H9 (cell line): ENCODE measurements around the gene LPAR6. TPM values are rescaled to one million over a fixed set of nuclear protein-coding genes. Genes with fewer than 3 reads are reported as not detected.

Experiments
- DNase-seq: peaks from one replicate; pipeline ENCODE4 v3.0.0-alpha.2; 2017
- H2AFZ ChIP-seq: one replicate; pipeline ENCODE4 v1.6.1; 2013; ENCODE audit warnings: mild to moderate bottlenecking, low read length, control low read depth, moderate library complexity
- H2AK5ac ChIP-seq: 2 replicates; pipeline ENCODE4 v1.6.1; 2013; ENCODE audit warnings: low read length, control low read depth, mixed read lengths; ENCODE audit not compliant: insufficient read length
- H2BK120ac ChIP-seq: one replicate; pipeline ENCODE4 v1.6.1; 2013; ENCODE audit warnings: low read depth, mild to moderate bottlenecking, low read length, control low read depth, inconsistent platforms; ENCODE audit not compliant: poor library complexity, severe bottlenecking
- H2BK12ac ChIP-seq: 2 replicates; pipeline ENCODE4 v1.6.1; 2013; ENCODE audit warnings: low read length, control low read depth, mixed read lengths, low read depth; ENCODE audit not compliant: insufficient read length
- H2BK15ac ChIP-seq: 2 replicates; pipeline ENCODE4 v1.6.1; 2013; ENCODE audit warnings: low read depth, low read length, control low read depth
- H2BK20ac ChIP-seq: one replicate; pipeline ENCODE4 v1.6.1; 2013; ENCODE audit warnings: low read depth, mild to moderate bottlenecking, low read length, control low read depth, inconsistent platforms; ENCODE audit not compliant: poor library complexity, severe bottlenecking
- H2BK5ac ChIP-seq: 2 replicates; pipeline ENCODE4 v1.6.1; 2013; ENCODE audit warnings: low read length, control low read depth, mixed read lengths; ENCODE audit not compliant: insufficient read length
- H3K14ac ChIP-seq: 2 replicates; pipeline ENCODE4 v1.6.1; 2013; ENCODE audit warnings: low read length, control low read depth; ENCODE audit not compliant: insufficient read depth
- H3K18ac ChIP-seq: 2 replicates; pipeline ENCODE4 v1.6.1; 2013; ENCODE audit warnings: low read depth, mild to moderate bottlenecking, mixed read lengths, low read length, control low read depth; ENCODE audit not compliant: insufficient read length
- H3K23ac ChIP-seq: 2 replicates; pipeline ENCODE4 v1.6.1; 2013; ENCODE audit warnings: low read length, control low read depth, mixed read lengths, low read depth; ENCODE audit not compliant: insufficient read length
- H3K23me2 ChIP-seq: 2 replicates; pipeline ENCODE4 v1.6.1; 2013; ENCODE audit warnings: low read depth, mild to moderate bottlenecking, mixed read lengths, low read length, control low read depth; ENCODE audit not compliant: insufficient read length, poor library complexity, severe bottlenecking
- H3K27ac ChIP-seq: 2 replicates; pipeline ENCODE4 v1.5.1; 2013; ENCODE audit warnings: low read length, control low read depth, mixed read lengths, low read depth; ENCODE audit not compliant: insufficient read length
- H3K27me3 ChIP-seq: 2 replicates; pipeline ENCODE4 v1.6.1; 2013; ENCODE audit warnings: low read length, control low read depth, inconsistent platforms; ENCODE audit not compliant: insufficient read depth
- H3K4ac ChIP-seq: 2 replicates; pipeline ENCODE4 v1.6.1; 2013; ENCODE audit warnings: low read depth, mild to moderate bottlenecking, control low read depth, inconsistent platforms, low read length, moderate library complexity
- H3K4me1 ChIP-seq: 2 replicates; pipeline ENCODE4 v1.6.1; 2013; ENCODE audit warnings: low read length, control low read depth, inconsistent platforms; ENCODE audit not compliant: insufficient read depth
- H3K4me2 ChIP-seq: 2 replicates; pipeline ENCODE4 v1.6.1; 2013; ENCODE audit warnings: low read length, control low read depth, mixed read lengths; ENCODE audit not compliant: insufficient read length, insufficient read depth
- H3K56ac ChIP-seq: 2 replicates; pipeline ENCODE4 v1.6.1; 2013; ENCODE audit warnings: low read depth, mild to moderate bottlenecking, mixed read lengths, low read length, control low read depth; ENCODE audit not compliant: insufficient read length
- H3K79me1 ChIP-seq: 2 replicates; pipeline ENCODE4 v1.6.1; 2013; ENCODE audit warnings: low read depth, mild to moderate bottlenecking, moderate library complexity, low read length, control low read depth, inconsistent platforms; ENCODE audit not compliant: insufficient read depth, poor library complexity, severe bottlenecking
- H3K79me2 ChIP-seq: 2 replicates; pipeline ENCODE4 v1.6.1; 2013; ENCODE audit warnings: low read length, control low read depth, inconsistent platforms; ENCODE audit not compliant: insufficient read depth
- H3K9ac ChIP-seq: 2 replicates; pipeline ENCODE4 v1.6.1; 2013; ENCODE audit warnings: low read length, control low read depth, mixed read lengths; ENCODE audit not compliant: insufficient read length; ENCODE audit errors: extremely low read depth
- H3K9me3 ChIP-seq: one replicate; pipeline ENCODE4 v1.6.1; 2013; ENCODE audit warnings: low read depth, low read length, inconsistent platforms; ENCODE audit not compliant: control insufficient read depth
- H3T11ph ChIP-seq: one replicate; pipeline ENCODE4 v1.6.1; 2013; ENCODE audit warnings: mild to moderate bottlenecking, low read length, control low read depth, inconsistent platforms
- H4K20me1 ChIP-seq: one replicate; pipeline ENCODE4 v1.6.1; 2013; ENCODE audit not compliant: control insufficient read depth, insufficient read length, insufficient read depth
- H4K5ac ChIP-seq: 2 replicates; pipeline ENCODE4 v1.6.1; 2013; ENCODE audit warnings: low read depth, mild to moderate bottlenecking, mixed read lengths, low read length, control low read depth; ENCODE audit not compliant: insufficient read length
- H4K8ac ChIP-seq: replicated peaks from 2 replicates; pipeline ENCODE4 v1.6.1; 2013; ENCODE audit warnings: low read length, control low read depth, mixed read lengths, low read depth; ENCODE audit not compliant: insufficient read length
- H4K91ac ChIP-seq: 2 replicates; pipeline ENCODE4 v1.6.1; 2013; ENCODE audit warnings: low read depth, mild to moderate bottlenecking, moderate library complexity, mixed read lengths, low read length, control low read depth; ENCODE audit not compliant: insufficient read length
- H3K27ac Mint-ChIP-seq, 3 experiments: 2 replicates in 2 of 3; 3 replicates in 1 of 3; pipeline ENCODE4 v1.8.0; 2020 to 2021; ENCODE audit warnings: mixed read lengths in 3 of 3, mild to moderate bottlenecking in 1 of 3, moderate library complexity in 1 of 3
- H3K27me3 Mint-ChIP-seq: 2 replicates; pipeline ENCODE4 v1.8.0; 2021; ENCODE audit warnings: low read depth, mild to moderate bottlenecking, moderate library complexity, mixed read lengths
- H3K36me3 Mint-ChIP-seq, 3 experiments: 2 replicates in 2 of 3; 3 replicates in 1 of 3; pipeline ENCODE4 v1.8.0; 2020 to 2021; ENCODE audit warnings: low read depth in 3 of 3, mixed read lengths in 3 of 3; ENCODE audit not compliant: insufficient read depth in 1 of 3
- H3K4me1 Mint-ChIP-seq, 2 experiments: 2 replicates each; pipeline ENCODE4 v1.8.0; 2020; ENCODE audit warnings: mixed read lengths in 2 of 2
- H3K4me3 Mint-ChIP-seq, 2 experiments: 2 replicates in 1 of 2; 3 replicates in 1 of 2; pipeline ENCODE4 v1.8.0; 2020 to 2021; ENCODE audit warnings: mild to moderate bottlenecking in 2 of 2, mixed read lengths in 2 of 2, moderate library complexity in 1 of 2
- H3K9me3 Mint-ChIP-seq, 2 experiments: 2 replicates in 1 of 2; 3 replicates in 1 of 2; pipeline ENCODE4 v1.8.0; 2020; ENCODE audit warnings: mild to moderate bottlenecking in 2 of 2, mixed read lengths in 2 of 2, moderate library complexity in 1 of 2
- total RNA-seq: library from RNA; stranded (reverse); gene quantifications from 2 replicates; pipeline ENCODE4 v1.2.1, GENCODE V29; 2021
- TF ChIP-seq, protein P1 (sequence below): fragments of 200-600 bp; sonication (generic); conservative IDR thresholded peaks from 3 replicates; pipeline ENCODE4 v1.8.0; 2021; ENCODE audit warnings: antibody characterized with exemption, mild to moderate bottlenecking

Gene LPAR6
- total RNA-seq, 1 experiment from 2014 or later = 4.2 TPM

DNA sequence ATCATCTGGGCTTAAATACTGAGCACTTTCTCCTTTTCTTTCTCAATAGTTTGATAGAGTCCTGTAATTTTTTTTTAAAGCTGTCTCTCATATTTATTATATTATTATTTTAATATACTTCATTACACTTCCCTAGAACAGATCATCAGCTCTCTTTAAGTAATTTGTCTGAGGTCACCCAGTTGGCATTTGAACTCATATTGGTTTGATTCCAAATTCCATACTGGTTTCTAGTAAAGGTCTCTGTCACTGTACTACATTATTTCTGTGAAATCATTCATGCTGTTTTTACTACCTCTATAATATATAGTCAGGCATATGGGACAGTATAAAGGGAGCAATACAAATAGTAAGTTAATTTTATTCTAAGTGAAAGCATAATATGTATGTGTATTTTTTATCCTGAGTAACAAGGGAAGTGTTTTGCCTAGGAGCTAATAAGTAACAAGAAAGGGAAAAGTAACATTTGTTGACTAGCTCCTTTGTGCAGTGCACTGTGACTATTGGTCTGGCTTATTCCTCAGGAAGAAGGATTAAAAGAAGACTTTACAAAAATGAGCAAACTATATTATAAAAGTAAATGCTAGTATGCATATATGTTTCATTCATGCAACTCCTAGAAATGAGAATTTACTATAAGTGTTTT lies 14.3 kb downstream of the LPAR6 start:
- Histone ChIP-seq H3K27me3 (no peaks in the 10 kb centered on the region), H2BK15ac (no peak overlapping the region), H3K27ac (no peak overlapping the region), H3K79me1 (no peaks in the 10 kb centered on the region), H3K23me2 (no peaks in the 10 kb centered on the region), H2BK20ac (no peak overlapping the region), H4K20me1 (no peaks in the 10 kb centered on the region), H3K14ac (no peak overlapping the region), H3T11ph (no peak overlapping the region), H4K5ac (no peak overlapping the region), H3K9me3 (no peaks in the 10 kb centered on the region), H2BK120ac (no peak overlapping the region), H4K91ac (no peak overlapping the region), H3K18ac (no peak overlapping the region), H3K4me1 (no peaks in the 10 kb centered on the region), H2BK12ac (no peak overlapping the region), H3K56ac (no peak overlapping the region), H2AFZ (no peak overlapping the region), H2AK5ac (no peak overlapping the region), H3K9ac (no peak overlapping the region), H3K79me2 (no peaks in the 10 kb centered on the region), H4K8ac (no peak overlapping the region), H2BK5ac (no peak overlapping the region), H3K4ac (no peak overlapping the region), H3K23ac (no peak overlapping the region), H3K4me2 (no peak overlapping the region)
- Mint-ChIP-seq H3K9me3 (peaks cover 12 to 20% of the 10 kb centered on the region in 2 experiments), H3K4me1 (no peaks in the 10 kb centered on the region), H3K36me3 (peaks cover 18 to 29% (median 26%) of the 10 kb centered on the region in 3 experiments), H3K27me3 (no peaks in the 10 kb centered on the region), H3K27ac (no peak overlapping the region; a peak in 1 of 7 replicates), H3K4me3 (no peak overlapping the region)
- TF ChIP-seq, protein P1, sequence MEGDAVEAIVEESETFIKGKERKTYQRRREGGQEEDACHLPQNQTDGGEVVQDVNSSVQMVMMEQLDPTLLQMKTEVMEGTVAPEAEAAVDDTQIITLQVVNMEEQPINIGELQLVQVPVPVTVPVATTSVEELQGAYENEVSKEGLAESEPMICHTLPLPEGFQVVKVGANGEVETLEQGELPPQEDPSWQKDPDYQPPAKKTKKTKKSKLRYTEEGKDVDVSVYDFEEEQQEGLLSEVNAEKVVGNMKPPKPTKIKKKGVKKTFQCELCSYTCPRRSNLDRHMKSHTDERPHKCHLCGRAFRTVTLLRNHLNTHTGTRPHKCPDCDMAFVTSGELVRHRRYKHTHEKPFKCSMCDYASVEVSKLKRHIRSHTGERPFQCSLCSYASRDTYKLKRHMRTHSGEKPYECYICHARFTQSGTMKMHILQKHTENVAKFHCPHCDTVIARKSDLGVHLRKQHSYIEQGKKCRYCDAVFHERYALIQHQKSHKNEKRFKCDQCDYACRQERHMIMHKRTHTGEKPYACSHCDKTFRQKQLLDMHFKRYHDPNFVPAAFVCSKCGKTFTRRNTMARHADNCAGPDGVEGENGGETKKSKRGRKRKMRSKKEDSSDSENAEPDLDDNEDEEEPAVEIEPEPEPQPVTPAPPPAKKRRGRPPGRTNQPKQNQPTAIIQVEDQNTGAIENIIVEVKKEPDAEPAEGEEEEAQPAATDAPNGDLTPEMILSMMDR = no peak
- no peak for DNase-seq
